Activated CD4-positive, CD25-positive, alpha-beta regulatory T cell treated with anti-CD3 and anti-CD28 coated beads, Interleukin-2, amount 50 U/mL, for 16 hours (primary cell): ENCODE results near the gene CDH19.

Experiments used
- DNase-seq: peaks from one replicate; pipeline ENCODE4 v3.0.0-alpha.2; 2020; ENCODE audit warnings: low read depth, low spot score

The CDH19 gene

GRCh38 chr18:66603941-66604627, at the start of gene CDH19:
Gene CDH19 (minus strand): TSS chr18:66604090. CDS start chr18:66572204, 31,886 bp downstream.
- no peak for DNase-seq

- no peak for DNase-seq
Observed at GRCh38 chr18:66647671-66648070, 43.8 kb upstream of the CDH19 start.

GRCh38 chr18:66646609-66647008, 42.7 kb upstream of the CDH19 start:
- DNase-seq, result no peak

GRCh38 chr18:66645983-66646382, 42.1 kb upstream of the CDH19 start:
- DNase-seq, result no peak

- DNase-seq, result no peak
Observed at GRCh38 chr18:66641056-66641455, 37.2 kb upstream of the CDH19 start.

GRCh38 chr18:66640431-66640830, 36.5 kb upstream of the CDH19 start:
- DNase-seq, result no peak

GRCh38 chr18:66638856-66639629, 35.2 kb upstream of the CDH19 start:
- DNase-seq, result no peak

GRCh38 chr18:66635342-66635741, 31.5 kb upstream of the CDH19 start:
- no peak for DNase-seq

GRCh38 chr18:66632756-66633155, 28.9 kb upstream of the CDH19 start:
- no peak for DNase-seq

GRCh38 chr18:66630831-66631230, 26.9 kb upstream of the CDH19 start:
- no peak for DNase-seq

GRCh38 chr18:66623821-66624220, 19.9 kb upstream of the CDH19 start:
- DNase-seq, result no peak

- no peak for DNase-seq
Observed at GRCh38 chr18:66621816-66622576, 18.1 kb upstream of the CDH19 start.

GRCh38 chr18:66616523-66616983, 12.7 kb upstream of the CDH19 start:
- no peak for DNase-seq

- no peak for DNase-seq
Observed at GRCh38 chr18:66615176-66615575, 11.3 kb upstream of the CDH19 start.

- DNase-seq, result no peak
Observed at GRCh38 chr18:66607632-66608031, 3.7 kb upstream of the CDH19 start.

GRCh38 chr18:66601649-66602048, 2.2 kb downstream of the CDH19 start:
- DNase-seq, result no peak

- DNase-seq, result no peak
Observed at GRCh38 chr18:66599190-66599589, 4.7 kb downstream of the CDH19 start.

GRCh38 chr18:66587430-66587829, 16.5 kb downstream of the CDH19 start:
- no peak for DNase-seq

- DNase-seq, result no peak
Observed at GRCh38 chr18:66582211-66582610, 21.7 kb downstream of the CDH19 start.

- no peak for DNase-seq
Observed at GRCh38 chr18:66575263-66575662, 28.6 kb downstream of the CDH19 start.

- no peak for DNase-seq
Observed at GRCh38 chr18:66571845-66572244, 32.0 kb downstream of the CDH19 start.

GRCh38 chr18:66566616-66567015, 37.3 kb downstream of the CDH19 start:
- no peak for DNase-seq
